ENCODE results near the gene MGAT4C.
"Not testable (repeated sequence)": the region's sequence is repeated elsewhere in the genome, so short reads cannot be mapped to it uniquely, and the experiment has no call there.

Gene MGAT4C

DNA sequence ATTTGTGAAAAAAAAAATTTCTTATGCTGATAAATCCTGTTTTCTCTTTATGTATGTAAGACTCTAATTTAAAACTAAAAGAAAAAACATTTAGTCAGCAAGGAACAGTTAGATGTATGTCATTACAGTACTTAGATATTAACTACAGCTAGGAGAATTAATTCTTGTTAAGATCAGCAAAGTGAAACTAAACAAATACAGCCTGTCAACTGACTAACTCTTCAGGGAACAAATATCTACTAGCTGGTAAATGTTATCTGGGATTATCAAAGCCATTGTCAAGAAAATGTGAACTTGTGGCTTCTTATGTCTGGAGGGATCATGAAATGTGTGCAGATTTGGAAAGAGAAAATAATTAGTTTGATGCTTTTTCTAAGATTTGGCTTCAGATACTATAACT is 27.5 kb downstream of the MGAT4C start:
- DNase-seq, result no peak

DNA sequence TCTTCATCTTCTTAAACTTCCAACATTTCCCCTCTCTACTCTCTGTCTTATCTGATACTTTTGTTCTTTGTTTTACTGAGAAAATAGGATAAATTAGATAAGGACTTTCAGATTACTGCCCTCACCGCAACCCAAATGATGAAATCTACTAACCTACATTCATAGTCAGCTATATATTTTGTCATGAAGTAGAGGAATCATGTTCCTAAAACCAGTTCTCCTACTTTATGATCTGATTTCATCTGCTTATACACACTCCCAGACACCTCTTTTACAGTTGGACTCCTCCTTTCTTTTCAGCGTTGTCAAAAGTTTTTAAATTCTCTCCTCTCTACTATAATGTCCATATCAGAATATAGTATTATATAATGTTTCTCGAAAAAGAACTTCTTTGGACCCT is 29.7 kb downstream of the MGAT4C start:
- DNase-seq, result no peak

DNA sequence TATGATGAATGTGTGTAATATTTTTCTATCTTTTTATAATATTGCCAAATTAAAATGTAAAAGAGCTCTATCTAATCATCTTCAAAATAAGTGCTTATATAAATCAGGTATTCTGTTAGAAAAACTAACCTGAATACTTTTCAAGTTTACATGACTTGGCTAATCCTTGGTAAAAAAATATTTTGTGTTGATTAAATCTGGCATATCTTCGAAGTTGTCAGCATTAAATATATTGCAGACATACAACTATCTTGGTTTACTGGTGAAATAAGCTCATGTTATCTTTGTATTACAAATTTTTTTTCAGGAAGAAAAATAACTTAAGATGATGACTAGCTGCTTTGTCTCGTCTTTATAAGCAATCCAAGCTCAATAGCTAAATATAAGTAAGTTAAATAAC is 39.6 kb downstream of the MGAT4C start:
- no peak for DNase-seq

DNA sequence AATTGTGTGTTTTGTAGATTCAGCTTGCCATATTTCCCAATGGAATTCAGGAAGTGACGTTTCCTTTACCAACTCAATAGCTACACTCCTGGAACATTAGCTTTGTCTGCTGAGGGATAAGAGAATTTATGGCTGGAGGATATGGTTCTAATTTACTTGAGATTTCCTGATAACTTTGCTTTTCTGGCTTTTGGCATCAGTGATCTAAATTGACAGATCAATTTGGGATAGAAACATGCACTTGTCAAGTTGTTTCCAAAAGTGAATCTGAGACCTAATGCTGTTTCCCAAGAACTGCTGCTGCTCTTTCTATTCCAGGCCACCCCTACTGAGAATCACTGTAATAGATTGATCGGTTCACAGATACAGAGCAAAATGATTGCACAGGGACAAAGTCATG is 43.2 kb downstream of the MGAT4C start:
- DNase-seq, result no peak

DNA sequence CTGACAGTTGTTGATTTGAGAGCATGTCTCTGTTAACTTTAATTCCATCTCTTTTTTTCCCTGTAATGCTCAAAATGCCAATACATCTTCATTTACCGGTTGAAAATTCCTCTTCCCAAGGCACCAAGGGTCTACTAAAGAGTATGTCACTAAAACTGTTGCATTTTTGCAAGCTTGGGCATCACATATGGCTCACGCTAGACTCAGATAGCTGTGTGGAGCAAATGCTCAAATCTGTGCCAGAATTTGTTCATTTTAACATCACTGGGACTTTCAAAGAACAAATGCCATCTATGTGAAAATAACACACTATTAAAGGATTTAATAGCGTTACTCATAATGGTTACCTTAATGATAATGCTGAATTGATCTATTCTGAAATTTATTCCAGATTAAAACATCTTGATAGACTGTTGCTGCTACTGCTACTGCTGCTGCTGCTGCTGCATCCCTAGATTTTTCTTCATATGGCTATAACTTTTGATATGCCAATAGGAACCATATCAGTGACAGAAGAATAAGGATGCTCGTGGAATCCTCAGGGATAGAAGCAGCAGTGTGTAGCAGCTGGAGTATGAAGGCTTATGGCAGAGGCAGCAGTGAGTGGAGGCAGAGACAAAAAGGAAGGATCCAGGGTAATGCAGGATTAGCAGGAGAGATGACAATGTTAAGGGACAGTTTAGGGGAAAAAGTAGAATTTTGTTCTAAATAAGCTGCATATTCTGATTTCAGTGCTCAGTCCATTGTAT is 57.3 kb downstream of the MGAT4C start:
- DNase-seq, result no peak

DNA sequence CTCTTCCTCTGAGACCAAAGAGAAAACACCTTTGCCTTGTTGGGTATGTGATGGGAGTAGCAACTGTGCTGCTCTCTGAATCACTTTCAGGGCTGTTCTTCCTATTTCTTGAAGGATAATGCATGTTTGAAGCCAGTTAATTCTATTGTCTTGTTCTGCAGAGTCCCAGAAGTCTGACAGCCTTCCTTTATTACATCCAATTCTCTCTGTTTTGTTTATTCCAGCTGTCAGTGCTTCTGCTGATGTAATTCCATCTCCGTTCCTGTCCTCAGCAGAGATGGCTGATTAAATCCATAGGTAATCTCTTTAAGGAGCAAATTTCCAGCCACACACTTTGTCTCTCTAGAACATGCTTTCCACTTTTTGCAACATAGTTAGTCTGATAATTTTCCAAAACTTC is 59.7 kb downstream of the MGAT4C start:
- no peak for DNase-seq

DNA sequence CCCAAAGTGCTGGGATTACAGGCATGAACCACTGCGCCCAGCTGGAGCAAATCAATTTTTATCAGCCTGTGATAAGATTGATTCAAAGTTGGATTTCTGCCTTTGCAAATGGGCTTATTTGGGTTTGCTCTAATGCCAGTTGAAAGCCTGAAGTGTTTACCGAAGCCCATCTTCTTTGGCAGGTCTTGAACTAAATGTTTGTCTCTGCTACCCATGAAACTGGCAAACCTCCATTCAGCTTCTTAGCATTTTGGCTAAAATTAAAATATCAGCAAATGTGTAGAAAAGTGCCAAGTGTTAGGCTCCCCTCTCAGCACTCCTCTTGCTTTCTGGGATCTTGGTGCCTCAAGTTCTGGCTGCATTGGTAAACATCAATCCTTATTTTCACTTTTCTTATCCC is 61.5 kb downstream of the MGAT4C start:
- no peak for DNase-seq

DNA sequence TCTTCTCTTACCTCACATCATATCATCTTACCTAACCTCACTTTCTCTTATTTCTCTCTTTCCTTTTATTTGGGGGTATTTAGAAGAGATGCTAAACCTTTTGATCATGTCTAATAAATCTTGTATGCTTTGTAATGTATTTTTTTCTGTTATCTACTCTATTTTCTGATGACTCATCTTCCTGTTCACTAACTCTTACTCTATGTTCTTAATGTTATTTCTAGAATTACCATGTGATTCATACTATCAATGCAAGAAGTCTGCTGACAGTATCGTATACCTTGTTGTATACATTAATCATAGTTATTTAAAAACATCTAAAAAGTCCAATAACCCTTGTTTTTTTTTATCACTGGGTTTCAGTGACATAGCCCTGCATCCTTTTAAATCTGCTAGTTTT is 62.3 kb downstream of the MGAT4C start:
- DNase-seq, result no peak

DNA sequence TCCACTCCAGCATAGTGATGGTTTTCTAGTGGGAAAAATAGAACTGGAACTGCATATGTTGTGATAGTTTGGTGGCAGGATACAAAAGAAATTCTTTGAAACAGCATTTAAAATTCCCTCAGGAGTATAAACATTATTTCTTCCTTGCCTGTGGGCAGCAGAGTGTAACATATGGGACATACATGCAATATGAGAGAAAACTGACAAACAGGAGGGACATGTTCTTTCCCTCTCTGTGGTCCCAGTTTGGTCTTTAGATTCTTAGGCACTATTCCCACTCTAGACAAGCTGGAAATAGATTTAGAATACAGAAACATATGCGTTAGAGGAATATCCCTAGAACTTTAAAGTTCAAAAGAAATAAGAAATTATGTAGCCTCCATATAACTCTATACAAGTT is 68.0 kb downstream of the MGAT4C start:
- no peak for DNase-seq

DNA sequence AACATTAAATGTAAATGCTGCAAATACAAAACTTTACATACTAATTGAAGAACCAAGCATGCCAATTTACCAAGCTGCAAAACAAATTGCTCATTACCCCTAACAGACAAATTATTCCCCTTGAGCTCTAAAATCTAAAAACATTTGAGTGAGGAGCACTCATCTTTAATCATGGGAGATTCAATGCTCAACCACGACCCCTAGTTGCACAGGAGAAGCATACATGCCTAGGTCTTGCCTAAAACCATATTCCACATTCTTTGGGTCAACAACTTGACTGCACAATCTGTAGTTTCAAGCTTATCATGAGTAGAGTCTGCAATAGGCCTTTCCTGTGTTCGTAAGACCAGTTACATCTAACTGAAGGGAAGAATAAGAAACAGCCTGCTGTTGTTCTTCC is 69.7 kb downstream of the MGAT4C start:
- no peak for DNase-seq

DNA sequence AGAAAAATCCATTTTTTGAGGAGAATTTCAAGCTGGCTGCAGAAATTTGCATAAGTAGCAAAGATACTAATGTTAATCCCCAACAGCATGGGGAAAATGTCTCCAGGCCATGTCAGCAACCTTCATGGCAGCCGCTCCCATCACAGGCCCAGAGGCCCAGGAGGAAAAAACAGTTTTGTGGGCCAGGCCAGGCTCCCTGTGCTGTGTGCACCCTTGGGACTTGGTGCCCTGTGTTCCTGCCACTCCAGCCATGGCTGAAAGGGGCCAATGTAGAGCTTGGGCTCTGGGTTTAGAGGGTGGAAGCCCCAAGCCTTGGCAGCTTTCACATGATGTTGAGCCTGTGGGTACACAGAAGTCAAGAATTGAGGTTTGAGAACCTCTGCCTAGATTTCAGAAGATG is 76.3 kb downstream of the MGAT4C start:
- no peak for DNase-seq

DNA sequence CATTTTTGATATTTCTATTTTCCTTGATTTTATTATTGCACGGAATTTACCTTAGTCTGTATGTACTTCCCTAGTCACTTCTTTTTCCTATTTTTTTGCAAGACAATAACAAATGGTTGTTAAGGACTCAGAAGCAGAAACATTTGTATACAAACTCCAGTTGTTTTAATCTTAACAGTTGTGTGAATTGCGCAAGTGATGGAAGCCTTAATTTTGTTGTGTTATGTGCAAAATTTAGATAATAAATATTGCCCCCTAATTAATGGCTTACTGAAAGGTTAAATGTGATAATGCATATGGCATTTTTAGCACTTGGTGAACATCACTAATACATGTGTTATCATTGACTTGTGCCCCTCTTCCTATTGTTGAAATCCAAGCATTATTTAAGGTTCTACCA is 82.0 kb downstream of the MGAT4C start:
- no peak for DNase-seq

DNA sequence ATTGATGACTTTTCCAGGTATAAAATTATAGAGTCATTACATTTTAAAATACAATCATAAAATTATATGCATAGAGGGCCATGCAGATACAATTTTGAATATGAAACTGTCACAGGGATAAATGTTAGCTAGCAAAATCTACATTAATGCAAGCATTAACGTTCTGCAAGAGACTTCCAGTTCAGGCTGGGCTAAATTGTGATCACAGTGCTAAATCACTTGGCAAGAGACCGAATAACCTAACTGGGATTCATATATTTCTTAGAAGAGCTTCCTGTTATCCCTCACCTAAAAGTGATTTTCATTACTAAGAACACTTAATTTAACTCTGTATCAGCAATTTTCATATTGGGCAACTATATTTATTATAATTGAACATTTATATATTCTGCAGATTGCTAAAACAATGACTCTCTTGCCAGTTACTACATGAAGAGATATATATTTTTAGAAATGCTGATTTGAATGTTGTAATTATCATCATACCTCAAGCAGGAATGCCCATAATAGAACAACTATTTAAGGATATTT is 83.2 kb downstream of the MGAT4C start:
- no peak for DNase-seq

DNA sequence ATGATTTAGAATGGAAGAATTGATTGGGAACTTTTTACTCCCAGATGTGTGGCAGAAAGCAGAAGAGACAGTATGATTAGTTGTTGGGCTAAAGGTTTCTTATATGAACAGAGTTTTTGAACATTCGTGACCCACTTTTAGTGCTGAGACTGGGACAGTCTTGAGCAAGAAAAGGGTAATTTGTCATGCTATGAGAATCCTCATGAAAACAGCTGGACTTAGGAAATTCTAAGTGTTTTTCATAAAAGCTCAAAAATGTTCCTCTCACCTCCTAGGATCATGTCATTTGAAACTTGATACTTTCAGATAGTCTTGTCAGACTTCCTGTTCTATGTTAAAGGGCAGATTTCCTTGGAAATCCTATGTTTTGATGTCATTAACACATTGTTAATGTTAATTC is 86.1 kb downstream of the MGAT4C start:
- no peak for DNase-seq

DNA sequence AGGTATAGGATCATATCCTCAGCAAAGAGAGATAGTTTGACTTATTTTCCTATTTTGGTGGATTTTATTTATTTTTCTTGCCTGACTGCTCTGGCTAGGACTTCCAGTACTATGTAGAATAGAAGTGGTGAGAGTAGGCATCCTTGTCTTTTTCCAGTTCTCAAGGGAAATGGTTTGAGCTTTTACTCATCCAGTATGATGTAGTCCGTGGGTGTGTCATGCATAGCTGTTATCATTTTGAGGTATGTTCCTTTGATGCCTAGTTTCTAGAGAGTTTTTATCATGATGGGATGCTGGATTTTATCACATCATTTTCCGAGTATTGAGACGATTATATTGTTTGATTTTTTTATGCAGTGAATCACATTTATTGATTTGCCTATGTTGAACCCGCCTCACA is 97.2 kb downstream of the MGAT4C start:
- no peak for DNase-seq

DNA sequence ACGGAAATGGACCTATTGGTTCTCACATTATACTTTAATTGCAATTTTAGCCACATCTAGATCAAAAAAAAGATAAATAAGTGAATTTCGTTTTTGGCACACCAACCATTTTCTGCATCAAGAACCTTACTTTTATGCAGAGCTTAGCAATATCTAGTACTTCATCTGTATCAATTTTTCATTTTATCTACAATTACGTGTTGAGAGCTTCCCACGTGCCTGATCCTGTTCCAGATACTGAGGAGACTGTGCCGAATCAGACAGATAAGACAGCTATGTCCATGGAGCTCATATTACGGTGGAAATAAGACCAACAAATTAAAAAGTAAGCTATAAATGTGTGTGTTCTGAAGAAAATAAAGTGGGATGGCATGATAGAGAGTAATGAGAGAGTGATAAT is 101.6 kb downstream of the MGAT4C start:
- no peak for DNase-seq

DNA sequence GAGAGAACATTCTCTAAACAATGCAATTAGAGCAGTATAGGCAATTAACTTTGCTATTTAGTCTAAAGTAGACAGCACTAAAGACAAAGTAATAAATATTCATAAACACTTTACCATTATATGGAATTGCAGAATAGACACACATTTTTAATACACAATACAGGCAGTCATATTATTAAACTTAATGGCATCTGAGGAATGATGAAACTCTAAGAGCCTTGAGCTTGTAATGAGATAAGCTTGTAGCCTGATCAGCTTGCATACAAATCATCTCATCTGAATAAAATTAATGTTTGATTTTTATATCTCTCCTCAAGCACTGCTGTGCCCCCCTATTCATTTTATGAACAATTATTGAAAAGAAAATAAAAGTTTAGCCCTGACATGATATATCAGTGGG is 107.6 kb downstream of the MGAT4C start:
- no peak for DNase-seq

DNA sequence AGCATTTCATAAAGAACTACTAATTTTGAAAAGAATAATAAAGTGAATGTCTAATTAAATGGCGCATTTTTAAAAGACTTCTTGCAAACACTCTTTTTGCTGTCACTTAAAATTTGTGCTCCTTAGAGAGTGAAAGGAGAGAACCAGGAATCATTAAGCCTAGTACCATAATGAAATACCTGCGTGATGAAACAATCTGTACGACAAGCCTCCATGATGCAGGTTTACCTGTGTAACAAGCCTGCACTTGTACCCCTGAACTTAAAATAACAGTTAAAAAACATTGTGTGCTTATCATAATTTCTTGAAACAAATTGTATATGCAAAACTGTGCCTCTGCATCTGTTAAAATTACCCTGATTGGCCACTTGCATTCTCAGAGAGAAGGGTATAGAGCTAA is 108.1 kb downstream of the MGAT4C start:
- DNase-seq, result no peak

DNA sequence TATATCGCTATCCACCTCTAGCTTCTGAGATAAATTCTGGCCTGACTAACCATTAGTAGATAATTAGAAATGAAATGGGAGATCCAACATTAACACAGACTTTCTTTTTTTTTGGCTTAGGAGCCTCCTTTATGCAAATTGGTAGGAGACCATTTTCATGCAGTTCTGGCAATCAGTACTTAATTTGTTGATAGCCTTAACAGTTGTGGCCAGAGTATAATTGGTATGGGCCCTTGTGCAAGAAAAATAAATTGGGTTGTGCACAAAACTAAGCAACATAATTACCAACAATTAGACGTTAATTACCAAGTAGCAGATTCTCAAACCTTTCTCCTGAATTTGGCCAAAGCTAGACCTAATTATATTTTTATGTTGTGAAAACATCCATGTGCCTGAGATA is 111.0 kb downstream of the MGAT4C start:
- DNase-seq, result no peak

DNA sequence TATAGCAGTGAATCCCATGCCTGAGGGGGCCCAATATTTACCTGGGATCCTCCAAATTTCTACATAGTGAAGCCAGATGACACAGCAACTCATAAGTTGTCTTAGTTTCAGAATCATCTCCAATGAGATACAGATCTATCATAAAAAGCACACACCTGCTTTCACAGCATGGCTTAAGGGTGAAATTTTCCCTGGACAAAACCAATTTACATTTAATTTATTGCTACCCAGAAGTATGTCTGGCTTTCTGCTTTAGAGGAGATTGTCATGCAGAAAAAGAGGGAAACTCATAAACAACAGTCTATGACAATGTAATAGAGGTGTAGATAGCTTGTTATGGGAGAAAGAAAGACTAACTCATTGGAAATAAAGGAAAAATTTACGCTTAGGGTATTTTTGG is 113.0 kb downstream of the MGAT4C start:
- DNase-seq, result no peak

DNA sequence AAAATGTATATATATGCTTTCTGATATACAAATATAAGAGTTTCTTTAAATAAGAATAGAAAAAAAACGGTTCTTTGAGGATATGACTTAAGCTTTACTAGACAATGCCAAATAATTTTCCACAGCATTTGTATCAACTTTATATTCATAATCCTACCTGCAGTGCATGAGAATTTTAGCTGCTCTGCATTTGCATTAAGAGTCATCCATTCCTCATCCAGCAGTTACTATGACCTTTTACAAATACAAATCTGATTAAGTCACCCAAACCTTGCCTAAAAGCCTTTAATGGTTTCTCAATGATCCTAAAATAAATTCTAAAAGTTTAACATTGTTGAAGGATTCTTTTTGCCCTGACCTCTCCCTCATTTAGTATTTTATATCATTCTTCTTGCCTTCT is 116.5 kb downstream of the MGAT4C start:
- DNase-seq, result no peak

DNA sequence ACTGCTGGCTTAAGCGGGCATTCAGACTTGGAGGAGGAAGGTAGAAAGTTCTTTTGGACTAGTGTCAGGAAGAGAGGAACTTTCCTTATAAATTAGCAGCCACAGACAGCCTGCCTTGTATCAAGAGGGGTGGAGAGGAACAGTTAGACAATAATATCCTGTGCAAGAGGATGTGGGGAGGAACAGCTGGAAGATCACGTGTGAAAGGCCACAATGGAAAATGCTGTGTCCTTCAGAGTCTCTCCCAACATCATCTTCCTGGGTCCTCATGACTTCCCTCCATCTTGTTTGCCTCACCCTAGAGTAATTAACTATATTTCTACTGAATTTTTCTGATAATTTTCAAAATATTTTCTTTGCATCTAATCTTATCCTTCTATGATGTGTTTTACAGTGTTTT is 117.4 kb downstream of the MGAT4C start:
- DNase-seq, result no peak

DNA sequence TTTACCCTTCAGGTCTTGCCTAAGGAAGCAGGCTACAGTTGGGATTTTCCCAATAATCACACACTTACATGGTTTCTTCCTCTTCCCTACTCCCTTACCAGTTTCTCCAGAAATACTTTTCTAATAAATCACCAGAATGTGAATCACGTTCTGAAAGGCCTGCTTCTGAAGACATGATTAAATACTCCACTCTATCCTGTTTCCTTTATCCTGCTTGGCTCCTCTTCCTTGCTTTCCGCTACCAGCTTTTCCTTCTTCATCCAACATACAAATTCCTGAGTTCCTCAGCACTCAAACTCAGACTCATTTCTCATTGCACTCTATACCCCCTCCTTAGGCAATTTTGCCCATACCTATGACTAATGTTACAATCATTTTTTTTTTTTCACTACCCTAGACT is 118.3 kb downstream of the MGAT4C start:
- DNase-seq, result no peak

DNA sequence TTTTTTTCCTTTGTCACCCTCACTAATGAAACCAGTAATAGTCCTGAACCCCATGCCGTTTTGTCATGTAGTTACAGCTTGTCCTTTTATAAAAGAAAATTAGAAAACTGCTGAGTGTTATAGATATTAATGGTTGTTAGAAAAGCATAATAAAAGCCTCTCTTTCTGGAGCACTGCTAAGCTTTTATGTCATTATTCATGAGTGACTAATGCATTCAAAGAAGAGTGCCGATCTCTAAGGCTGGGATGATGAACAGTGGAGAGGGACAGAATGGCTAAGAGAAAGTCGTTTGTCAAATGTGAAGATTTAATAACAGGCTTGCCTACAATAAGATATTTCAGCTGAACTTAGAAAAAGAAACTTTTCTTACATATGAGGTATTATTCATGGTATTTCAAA is 121.6 kb downstream of the MGAT4C start:
- no peak for DNase-seq

DNA sequence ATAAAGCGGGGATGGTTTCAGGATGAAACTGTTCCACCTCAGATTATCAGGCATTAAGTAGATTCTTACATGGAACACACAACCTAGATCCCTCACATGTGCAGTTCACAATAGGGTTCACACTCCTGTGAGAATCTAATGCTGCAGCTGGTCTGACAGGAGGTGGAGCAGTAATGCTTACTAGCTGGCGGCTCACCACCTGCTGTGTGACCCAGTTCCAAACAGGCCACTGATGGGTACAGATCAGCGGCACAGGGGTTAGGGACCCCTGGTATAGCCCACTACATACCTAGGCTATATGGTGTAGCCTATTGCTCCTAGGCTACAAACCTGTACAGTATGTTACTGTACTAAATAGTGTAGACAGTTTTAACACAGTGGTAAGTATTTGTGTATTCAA is 129.3 kb downstream of the MGAT4C start:
- not testable (repeated sequence) for DNase-seq

Data from CD4-positive, alpha-beta T cell treated with Interleukin-1 beta for 1 hour (primary cell).